Measurements from ENCODE around the gene HK2.

DNA sequence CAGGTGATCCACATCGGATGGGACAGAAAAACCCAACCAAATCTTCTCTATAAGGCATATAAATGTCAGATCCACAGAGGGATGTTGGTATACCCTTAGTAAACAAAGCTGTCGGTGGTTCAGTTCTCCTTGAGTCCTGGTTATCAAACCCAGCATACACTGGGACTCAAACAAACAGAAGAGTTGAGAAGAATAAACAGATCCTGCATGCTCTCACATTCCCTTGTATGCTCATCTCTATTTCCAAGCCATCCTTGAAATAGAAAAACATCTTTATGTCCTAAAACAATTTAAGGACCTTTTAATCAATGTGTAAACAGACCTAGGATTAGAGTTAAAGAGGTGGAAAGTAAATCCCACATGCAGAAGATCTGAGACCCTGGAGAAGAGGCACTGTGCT lies 19.8 kb upstream of the HK2 start:
- TF ChIP-seq POLR2A (IDR thresholded peaks at IDR 0.05), result no peak
- TF ChIP-seq CTCF (IDR thresholded peaks at IDR 0.05), result no peak

Measured in prostate gland (tissue), 2 donors.